Mesothelial cell of epicardium (in vitro differentiated cells): ENCODE results near the gene UBA3. TPM values are rescaled to one million over a fixed set of nuclear protein-coding genes. Genes with fewer than 3 reads are reported as not detected.

Experiments used
- DNase-seq, 2 experiments: peaks; one replicate each; pipeline ENCODE4 v3.0.0; 2021; ENCODE audit warnings: low spot score in 2 of 2; ENCODE audit not compliant: unreplicated experiment in 2 of 2
- H3K27ac Mint-ChIP-seq: 2 replicates; pipeline ENCODE4 v1.8.0; 2021; ENCODE audit warnings: mixed read lengths
- H3K27me3 Mint-ChIP-seq: 2 replicates; pipeline ENCODE4 v1.8.0; 2021; ENCODE audit warnings: low read depth, mixed read lengths
- H3K36me3 Mint-ChIP-seq: 2 replicates; pipeline ENCODE4 v1.8.0; 2021; ENCODE audit warnings: mixed read lengths
- H3K4me1 Mint-ChIP-seq: 2 replicates; pipeline ENCODE4 v1.8.0; 2021; ENCODE audit warnings: mixed read lengths
- H3K4me3 Mint-ChIP-seq: 2 replicates; pipeline ENCODE4 v1.8.0; 2021; ENCODE audit warnings: mild to moderate bottlenecking, moderate library complexity, mixed read lengths
- H3K9me3 Mint-ChIP-seq: 2 replicates; pipeline ENCODE4 v1.8.0; 2021; ENCODE audit warnings: mixed read lengths
- total RNA-seq: library from RNA; stranded (reverse); gene quantifications from 3 replicates; pipeline ENCODE4 v1.2.1, GENCODE V29; 2021
- TF ChIP-seq, protein P1 (sequence below): fragments of 200-600 bp; sonication (generic); IDR thresholded peaks from one replicate; pipeline ENCODE4 v1.5.0; 2021; ENCODE audit warnings: antibody characterized with exemption; ENCODE audit not compliant: unreplicated experiment

UBA3 gene
- total RNA-seq, 1 donor from 2014 or later = 62.1 TPM

DNA sequence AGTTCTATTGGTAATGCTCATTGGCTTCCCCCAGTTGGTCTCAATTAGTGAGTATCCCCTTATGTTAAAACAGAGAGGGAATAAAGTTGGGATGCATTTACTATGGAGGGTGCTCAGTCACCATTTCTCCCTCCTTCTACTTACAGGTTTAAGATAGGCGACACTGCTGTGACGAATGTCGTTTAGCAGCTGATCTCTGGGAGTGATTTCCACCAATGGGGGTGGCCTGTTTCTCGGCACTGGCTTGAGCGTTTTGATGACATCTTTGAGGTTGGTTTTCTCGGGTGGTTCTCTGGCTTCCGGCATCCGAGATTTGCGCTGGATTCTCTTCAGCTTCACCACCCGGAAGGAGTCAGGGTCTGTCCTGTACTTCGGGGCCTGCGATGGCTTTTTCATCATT is 38.4 kb upstream of the UBA3 start:
- no peak for DNase-seq
- Mint-ChIP-seq H3K36me3 (no peaks in the 10 kb centered on the region), H3K4me3 (no peak overlapping the region), H3K9me3 (no peaks in the 10 kb centered on the region), H3K27ac (no peak overlapping the region), H3K27me3 (no peaks in the 10 kb centered on the region), H3K4me1 (peaks cover 32% of the 10 kb centered on the region)
- TF ChIP-seq, protein P1, sequence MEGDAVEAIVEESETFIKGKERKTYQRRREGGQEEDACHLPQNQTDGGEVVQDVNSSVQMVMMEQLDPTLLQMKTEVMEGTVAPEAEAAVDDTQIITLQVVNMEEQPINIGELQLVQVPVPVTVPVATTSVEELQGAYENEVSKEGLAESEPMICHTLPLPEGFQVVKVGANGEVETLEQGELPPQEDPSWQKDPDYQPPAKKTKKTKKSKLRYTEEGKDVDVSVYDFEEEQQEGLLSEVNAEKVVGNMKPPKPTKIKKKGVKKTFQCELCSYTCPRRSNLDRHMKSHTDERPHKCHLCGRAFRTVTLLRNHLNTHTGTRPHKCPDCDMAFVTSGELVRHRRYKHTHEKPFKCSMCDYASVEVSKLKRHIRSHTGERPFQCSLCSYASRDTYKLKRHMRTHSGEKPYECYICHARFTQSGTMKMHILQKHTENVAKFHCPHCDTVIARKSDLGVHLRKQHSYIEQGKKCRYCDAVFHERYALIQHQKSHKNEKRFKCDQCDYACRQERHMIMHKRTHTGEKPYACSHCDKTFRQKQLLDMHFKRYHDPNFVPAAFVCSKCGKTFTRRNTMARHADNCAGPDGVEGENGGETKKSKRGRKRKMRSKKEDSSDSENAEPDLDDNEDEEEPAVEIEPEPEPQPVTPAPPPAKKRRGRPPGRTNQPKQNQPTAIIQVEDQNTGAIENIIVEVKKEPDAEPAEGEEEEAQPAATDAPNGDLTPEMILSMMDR = no peak

DNA sequence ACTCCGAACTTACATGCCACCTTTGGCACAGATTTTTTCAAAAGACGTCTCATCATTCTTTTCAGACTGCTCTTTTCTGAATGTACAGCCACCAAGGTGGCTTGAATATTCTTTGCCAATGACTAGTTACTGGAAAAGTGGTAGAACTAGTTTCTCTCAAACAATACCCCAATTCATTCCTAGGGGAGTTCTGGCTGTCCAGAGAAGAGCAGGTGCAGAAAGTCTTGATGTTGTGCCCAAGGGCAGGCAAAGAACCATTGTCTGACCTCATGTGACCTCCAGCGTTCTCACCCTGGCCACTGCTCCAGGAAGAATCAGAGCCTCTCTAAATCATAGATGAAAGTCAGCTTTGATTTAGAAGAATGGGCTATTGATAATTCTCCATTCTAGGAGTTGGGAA is 36.7 kb upstream of the UBA3 start:
- no peak overlapping the region for H3K4me3 Mint-ChIP-seq
- H3K4me1 Mint-ChIP-seq = peaks cover 32% of the 10 kb centered on the region
- H3K27me3 Mint-ChIP-seq = no peaks in the 10 kb centered on the region
- TF ChIP-seq, protein P1 = no peak
- no peaks in the 10 kb centered on the region for H3K36me3 Mint-ChIP-seq
- no peaks in the 10 kb centered on the region for H3K9me3 Mint-ChIP-seq
- peak overlapping the region; percentile 29 for H3K27ac Mint-ChIP-seq
- no peak for DNase-seq

DNA sequence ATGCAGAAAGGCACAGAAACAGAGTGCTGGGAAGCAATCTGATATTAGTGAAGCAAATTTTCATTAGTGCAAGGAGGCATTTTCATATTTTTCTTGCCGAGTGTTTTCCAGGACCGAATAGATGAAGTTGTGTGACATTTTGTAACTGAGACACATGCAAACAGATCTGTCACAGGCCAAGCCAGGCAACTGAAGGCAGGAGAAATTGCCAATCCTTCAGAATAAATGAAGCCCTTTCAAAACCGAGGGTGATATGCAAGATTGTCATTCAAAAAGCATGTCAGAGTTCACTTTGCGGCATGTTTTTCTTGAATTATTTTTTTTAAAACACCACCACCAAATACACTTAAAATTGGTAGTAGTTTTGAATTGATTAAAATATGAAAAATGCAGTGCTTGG is 36.0 kb upstream of the UBA3 start:
- Mint-ChIP-seq H3K9me3 (no peaks in the 10 kb centered on the region), H3K4me1 (peaks cover 29% of the 10 kb centered on the region), H3K36me3 (no peaks in the 10 kb centered on the region), H3K27me3 (no peaks in the 10 kb centered on the region), H3K27ac (no peak overlapping the region), H3K4me3 (no peak overlapping the region)
- TF ChIP-seq, protein P1 = no peak
- DNase-seq = no peak

DNA sequence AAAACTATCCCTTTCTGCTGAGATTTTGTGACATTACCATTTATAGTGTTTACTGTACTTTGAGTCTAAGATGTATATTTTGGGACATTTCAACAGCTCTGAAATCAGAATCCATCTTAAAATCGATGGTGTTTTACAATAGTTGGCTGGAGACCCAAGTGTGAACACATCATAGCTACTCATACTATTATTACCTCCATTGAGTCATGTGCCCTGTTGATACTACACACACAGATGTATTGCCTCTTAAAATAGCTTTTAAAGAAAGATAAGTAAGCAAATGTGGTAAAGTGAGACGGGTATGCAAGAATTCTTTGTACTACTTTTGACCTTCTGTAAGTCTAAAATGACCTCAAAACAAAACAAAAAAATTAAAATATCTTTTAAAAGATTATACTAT is 35.6 kb upstream of the UBA3 start:
- Mint-ChIP-seq H3K4me1 (peaks cover 27% of the 10 kb centered on the region), H3K27ac (no peak overlapping the region), H3K36me3 (no peaks in the 10 kb centered on the region), H3K4me3 (no peak overlapping the region), H3K9me3 (no peaks in the 10 kb centered on the region), H3K27me3 (no peaks in the 10 kb centered on the region)
- TF ChIP-seq, protein P1 = no peak
- DNase-seq = no peak

DNA sequence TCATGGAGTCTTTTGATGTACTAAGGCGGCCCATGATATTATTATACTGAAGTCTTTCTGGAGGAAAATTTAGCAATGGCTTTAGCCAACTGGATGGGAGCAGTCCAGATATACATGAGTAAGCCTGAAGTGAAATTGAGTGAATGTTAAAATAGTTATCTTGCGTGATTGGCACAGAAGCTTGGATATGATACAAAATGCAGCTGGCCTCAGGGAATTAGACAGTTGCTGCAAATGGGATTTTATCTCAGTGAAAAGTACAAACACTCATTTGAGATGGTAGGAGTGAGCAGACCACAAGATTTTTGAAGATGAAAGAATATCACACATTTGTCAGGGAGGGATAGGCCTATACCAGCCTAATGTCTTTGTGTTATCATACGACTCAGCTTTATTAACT is 33.4 kb upstream of the UBA3 start:
- Mint-ChIP-seq H3K36me3 (no peaks in the 10 kb centered on the region), H3K4me1 (peaks cover 27% of the 10 kb centered on the region), H3K27me3 (no peaks in the 10 kb centered on the region), H3K27ac (no peak overlapping the region), H3K4me3 (no peak overlapping the region), H3K9me3 (no peaks in the 10 kb centered on the region)
- TF ChIP-seq, protein P1 = no peak
- DNase-seq = no peak

DNA sequence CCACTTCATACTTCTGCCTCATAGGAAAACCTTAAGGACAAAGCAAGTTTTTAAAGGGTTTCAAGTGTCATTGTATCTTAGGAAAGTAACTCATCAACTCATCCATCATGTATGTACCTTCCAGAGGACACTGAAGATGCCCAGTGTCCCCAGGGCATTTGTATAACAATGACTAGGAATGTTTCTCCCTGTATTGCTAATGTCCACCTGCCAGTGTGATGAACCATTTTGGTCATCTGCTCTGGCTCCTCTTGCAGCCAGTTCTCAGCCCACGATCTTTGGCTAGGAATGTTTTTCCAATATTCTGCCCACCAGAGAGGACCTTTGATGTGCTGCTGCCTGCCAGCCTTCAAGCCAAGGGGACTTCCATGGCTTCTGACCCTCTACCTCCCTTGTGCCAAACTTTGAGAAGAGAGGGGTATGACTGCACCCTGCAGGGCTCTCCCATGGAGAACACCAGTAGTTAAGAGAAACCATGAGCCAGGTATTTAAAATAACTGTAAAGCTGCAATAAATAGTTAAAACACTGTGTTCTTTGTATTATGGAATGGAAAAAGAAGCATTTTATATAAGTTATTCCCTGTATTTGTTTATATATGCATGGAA is 30.9 kb upstream of the UBA3 start:
- Mint-ChIP-seq H3K27me3 (no peaks in the 10 kb centered on the region), H3K27ac (no peak overlapping the region)
- TF ChIP-seq, protein P1 = no peak

More for the DNA sequence above, 30.9 kb upstream of the UBA3 start:
- peaks cover 12% of the 10 kb centered on the region for H3K4me1 Mint-ChIP-seq
- DNase-seq = no peak
- H3K4me3 Mint-ChIP-seq = no peak overlapping the region
- no peaks in the 10 kb centered on the region for H3K36me3 Mint-ChIP-seq
- no peaks in the 10 kb centered on the region for H3K9me3 Mint-ChIP-seq
